GM23338 (cell line): ENCODE results near the gene PPP2R2B.

Source experiments
- EZH2 ChIP-seq: fragments of 200-600 bp; sonication (generic); IDR thresholded peaks from one replicate; pipeline ENCODE4 v1.8.0; 2017; ENCODE audit warnings: antibody characterized with exemption, mild to moderate bottlenecking, low read depth; ENCODE audit not compliant: unreplicated experiment
- POLR2AphosphoS5 ChIP-seq: IDR thresholded peaks from 2 replicates; pipeline ENCODE4 v1.6.1; 2016; ENCODE audit warnings: antibody characterized with exemption, low read depth

DNA sequence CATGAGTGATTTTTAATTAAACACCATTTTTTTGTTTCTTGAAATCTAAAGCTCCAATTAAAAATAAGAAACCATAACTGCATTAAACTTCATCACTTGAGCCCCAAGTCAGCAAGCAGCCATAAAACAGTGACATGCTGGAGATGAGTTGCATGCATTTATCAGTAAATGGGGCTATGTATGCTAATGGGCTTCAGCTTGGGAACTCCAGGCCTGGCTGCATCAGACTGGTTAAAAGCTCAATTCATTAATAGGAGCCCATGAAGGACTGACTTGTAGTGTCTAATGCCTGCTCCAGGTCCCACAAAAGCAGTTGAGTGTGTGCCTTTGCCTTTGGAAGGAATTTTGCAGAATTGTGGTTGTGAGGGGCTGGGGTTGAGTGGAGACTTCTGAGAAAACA lies 328.9 kb downstream of the PPP2R2B start:
- TF ChIP-seq POLR2AphosphoS5 = no peak
- no peak for TF ChIP-seq EZH2
